ENCODE measurements around the gene CCDC51.

GRCh38 chr3:48431224-48432029, 8.5 kb downstream of the CCDC51 start:
- TF ChIP-seq TAF1 (IDR thresholded peaks at IDR 0.05; ENCODE audit: borderline replicate concordance, low read depth, low read length) (no peak), POLR2A (IDR thresholded peaks at IDR 0.05; ENCODE audit: low read depth, low read length) (no peak), POLR2AphosphoS5 (IDR thresholded peaks at IDR 0.05; ENCODE audit: low read depth, low read length) (no peak)
